ENCODE results near the gene SNX8. TPM values are rescaled to one million over a fixed set of nuclear protein-coding genes. Genes with fewer than 3 reads are reported as not detected.

Gene SNX8
- total and polyA plus RNA-seq, 2 of the 13 experiments (the other 11 are each of a cell fraction or from before 2014, with no cell fraction given): 20.6 to 45.2 TPM

DNA sequence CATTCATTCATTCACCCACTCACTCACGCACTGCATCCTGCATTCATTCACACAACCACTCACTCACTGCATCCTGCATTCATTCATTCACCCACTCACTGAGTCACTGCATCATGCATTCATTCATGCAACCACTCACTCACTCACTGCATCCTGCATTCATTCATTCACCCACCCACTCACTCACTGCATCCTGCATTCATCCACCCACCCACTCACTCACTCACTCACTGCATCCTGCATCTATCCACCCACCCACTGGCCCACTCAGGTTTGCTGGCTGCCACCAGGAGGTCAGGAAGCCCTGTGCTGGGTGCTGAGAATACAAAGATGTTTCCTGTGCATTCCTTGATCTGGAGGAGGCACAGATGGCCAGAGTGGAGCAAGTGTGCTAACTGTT is 2.3 kb upstream of the SNX8 start (continued):
- TF ChIP-seq HDAC6 (IDR thresholded peaks at IDR 0.05; ENCODE audit: low read depth, low read length): no peak
- TF ChIP-seq SNRNP70 (IDR thresholded peaks at IDR 0.05; ENCODE audit: low read depth, low read length): no peak
- no peak for TF ChIP-seq DPF2 (CRISPR knock-in tag; IDR thresholded peaks at IDR 0.05; ENCODE audit: borderline replicate concordance, low read depth)
- TF ChIP-seq MIER3 (CRISPR knock-in tag; IDR thresholded peaks at IDR 0.05; ENCODE audit: borderline replicate concordance): no peak

DNA sequence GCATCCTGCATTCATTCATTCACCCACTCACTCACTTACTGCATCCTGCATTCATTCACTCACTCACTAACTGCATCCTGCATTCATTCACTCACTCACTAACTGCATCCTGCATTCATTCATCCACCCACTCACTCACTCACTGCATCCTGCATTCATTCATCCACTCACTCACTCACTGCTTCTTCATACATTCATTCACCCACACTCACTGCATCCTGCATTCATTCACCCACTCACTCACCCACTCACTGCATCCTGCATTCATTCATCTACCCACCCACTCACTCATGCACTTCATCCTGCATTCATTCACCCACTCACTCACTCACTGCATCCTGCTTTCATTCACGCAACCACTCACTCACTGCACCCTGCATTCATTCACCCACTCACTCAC is 1.5 kb upstream of the SNX8 start:
- no TSS peak for BruUV-seq (replicated peaks)
- no peak overlapping the region for H3K9ac ChIP-seq (ENCODE audit: insufficient read depth, low read depth, low read length)
- no peak for ATAC-seq
- no peaks in the 10 kb centered on the region for H3K36me3 ChIP-seq (replicated peaks in 1 of 2; ENCODE audit: control insufficient read depth in 1 of 2, insufficient read depth in 2 of 2, low read length in 2 of 2)
- CTCF ChIA-PET (ENCODE audit: low intra/inter-chr PET ratio, low total read pairs): no interaction called here
- peaks cover 20% of the 10 kb centered on the region for H3K79me2 ChIP-seq (ENCODE audit: insufficient read depth, low read length)
- no peaks in the 10 kb centered on the region for H3K9me3 ChIP-seq (ENCODE audit: low read length)
- H3K4me1 ChIP-seq (ENCODE audit: insufficient read depth, low read length): peaks cover 32% of the 10 kb centered on the region
- DNase-seq (ENCODE audit: low spot score): no peak
- no peak overlapping the region for H3K4me3 ChIP-seq (replicated peaks in 1 of 3; ENCODE audit: insufficient read depth in 1 of 3, low read depth in 2 of 3, low read length in 3 of 3)
- in situ Hi-C loops (cut with HindIII; ENCODE audit: extremely low pct_ligation_motif_present, low pct_unique_long_range_greater_than_20kb) (no loop called here), intact Hi-C loops (cut with micrococcal nuclease; ENCODE audit: unreplicated experiment) (loop anchor here (10.0 kb wide), 1 partner anchor 71 kb away; the partner anchor contains the start of genes MRM2 and NUDT1)
- no peak overlapping the region for H2AFZ ChIP-seq (ENCODE audit: low read length)
- no peak for FAIRE-seq
- no peak overlapping the region for H3K4me2 ChIP-seq (ENCODE audit: low read depth, low read length)
- H4K20me1 ChIP-seq (ENCODE audit: insufficient read depth, low read length): no peaks in the 10 kb centered on the region
- WGBS (ENCODE audit: low lambda C conversion rate): 93% methylated on average over 1 of the region's 1 CpG
- H3K27me3 ChIP-seq (ENCODE audit: control insufficient read depth in 1 of 2, insufficient read depth in 2 of 2, low read length in 2 of 2): no peaks in the 10 kb centered on the region; a peak in 1 of 5 replicates
- no peak overlapping the region for H3K27ac ChIP-seq (ENCODE audit: extremely low read length, insufficient read depth, low read length)
- POLR2A ChIA-PET: no interaction called here
- TF ChIP-seq, protein P1, sequence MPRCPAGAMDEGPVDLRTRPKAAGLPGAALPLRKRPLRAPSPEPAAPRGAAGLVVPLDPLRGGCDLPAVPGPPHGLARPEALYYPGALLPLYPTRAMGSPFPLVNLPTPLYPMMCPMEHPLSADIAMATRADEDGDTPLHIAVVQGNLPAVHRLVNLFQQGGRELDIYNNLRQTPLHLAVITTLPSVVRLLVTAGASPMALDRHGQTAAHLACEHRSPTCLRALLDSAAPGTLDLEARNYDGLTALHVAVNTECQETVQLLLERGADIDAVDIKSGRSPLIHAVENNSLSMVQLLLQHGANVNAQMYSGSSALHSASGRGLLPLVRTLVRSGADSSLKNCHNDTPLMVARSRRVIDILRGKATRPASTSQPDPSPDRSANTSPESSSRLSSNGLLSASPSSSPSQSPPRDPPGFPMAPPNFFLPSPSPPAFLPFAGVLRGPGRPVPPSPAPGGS (CRISPR knock-in tag; IDR thresholded peaks at IDR 0.05): no peak
- TF ChIP-seq MEIS1 (CRISPR knock-in tag; IDR thresholded peaks at IDR 0.05; ENCODE audit: borderline replicate concordance) (no peak), KMT2B (CRISPR knock-in tag; IDR thresholded peaks at IDR 0.05) (no peak), ZNF143 (CRISPR knock-in tag; IDR thresholded peaks at IDR 0.05) (no peak), ARNTL (CRISPR knock-in tag; IDR thresholded peaks at IDR 0.05) (no peak), ZNF160 (CRISPR knock-in tag; IDR thresholded peaks at IDR 0.05) (no peak), ZNF891 (CRISPR knock-in tag; IDR thresholded peaks at IDR 0.05) (no peak), SOX5 (CRISPR knock-in tag; IDR thresholded peaks at IDR 0.05; ENCODE audit: borderline replicate concordance) (no peak), POGZ (CRISPR knock-in tag; IDR thresholded peaks at IDR 0.05) (no peak), ZNF792 (CRISPR knock-in tag; IDR thresholded peaks at IDR 0.05) (no peak)
- TF ChIP-seq, protein P2, sequence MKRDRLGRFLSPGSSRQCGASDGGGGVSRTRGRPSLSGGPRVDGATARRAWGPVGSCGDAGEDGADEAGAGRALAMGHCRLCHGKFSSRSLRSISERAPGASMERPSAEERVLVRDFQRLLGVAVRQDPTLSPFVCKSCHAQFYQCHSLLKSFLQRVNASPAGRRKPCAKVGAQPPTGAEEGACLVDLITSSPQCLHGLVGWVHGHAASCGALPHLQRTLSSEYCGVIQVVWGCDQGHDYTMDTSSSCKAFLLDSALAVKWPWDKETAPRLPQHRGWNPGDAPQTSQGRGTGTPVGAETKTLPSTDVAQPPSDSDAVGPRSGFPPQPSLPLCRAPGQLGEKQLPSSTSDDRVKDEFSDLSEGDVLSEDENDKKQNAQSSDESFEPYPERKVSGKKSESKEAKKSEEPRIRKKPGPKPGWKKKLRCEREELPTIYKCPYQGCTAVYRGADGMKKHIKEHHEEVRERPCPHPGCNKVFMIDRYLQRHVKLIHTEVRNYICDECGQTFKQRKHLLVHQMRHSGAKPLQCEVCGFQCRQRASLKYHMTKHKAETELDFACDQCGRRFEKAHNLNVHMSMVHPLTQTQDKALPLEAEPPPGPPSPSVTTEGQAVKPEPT (CRISPR knock-in tag; IDR thresholded peaks at IDR 0.05; ENCODE audit: low read depth): no peak
- TF ChIP-seq, protein P3, sequence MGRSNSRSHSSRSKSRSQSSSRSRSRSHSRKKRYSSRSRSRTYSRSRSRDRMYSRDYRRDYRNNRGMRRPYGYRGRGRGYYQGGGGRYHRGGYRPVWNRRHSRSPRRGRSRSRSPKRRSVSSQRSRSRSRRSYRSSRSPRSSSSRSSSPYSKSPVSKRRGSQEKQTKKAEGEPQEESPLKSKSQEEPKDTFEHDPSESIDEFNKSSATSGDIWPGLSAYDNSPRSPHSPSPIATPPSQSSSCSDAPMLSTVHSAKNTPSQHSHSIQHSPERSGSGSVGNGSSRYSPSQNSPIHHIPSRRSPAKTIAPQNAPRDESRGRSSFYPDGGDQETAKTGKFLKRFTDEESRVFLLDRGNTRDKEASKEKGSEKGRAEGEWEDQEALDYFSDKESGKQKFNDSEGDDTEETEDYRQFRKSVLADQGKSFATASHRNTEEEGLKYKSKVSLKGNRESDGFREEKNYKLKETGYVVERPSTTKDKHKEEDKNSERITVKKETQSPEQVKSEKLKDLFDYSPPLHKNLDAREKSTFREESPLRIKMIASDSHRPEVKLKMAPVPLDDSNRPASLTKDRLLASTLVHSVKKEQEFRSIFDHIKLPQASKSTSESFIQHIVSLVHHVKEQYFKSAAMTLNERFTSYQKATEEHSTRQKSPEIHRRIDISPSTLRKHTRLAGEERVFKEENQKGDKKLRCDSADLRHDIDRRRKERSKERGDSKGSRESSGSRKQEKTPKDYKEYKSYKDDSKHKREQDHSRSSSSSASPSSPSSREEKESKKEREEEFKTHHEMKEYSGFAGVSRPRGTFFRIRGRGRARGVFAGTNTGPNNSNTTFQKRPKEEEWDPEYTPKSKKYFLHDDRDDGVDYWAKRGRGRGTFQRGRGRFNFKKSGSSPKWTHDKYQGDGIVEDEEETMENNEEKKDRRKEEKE (IDR thresholded peaks at IDR 0.05): no peak
- TF ChIP-seq, protein P4, sequence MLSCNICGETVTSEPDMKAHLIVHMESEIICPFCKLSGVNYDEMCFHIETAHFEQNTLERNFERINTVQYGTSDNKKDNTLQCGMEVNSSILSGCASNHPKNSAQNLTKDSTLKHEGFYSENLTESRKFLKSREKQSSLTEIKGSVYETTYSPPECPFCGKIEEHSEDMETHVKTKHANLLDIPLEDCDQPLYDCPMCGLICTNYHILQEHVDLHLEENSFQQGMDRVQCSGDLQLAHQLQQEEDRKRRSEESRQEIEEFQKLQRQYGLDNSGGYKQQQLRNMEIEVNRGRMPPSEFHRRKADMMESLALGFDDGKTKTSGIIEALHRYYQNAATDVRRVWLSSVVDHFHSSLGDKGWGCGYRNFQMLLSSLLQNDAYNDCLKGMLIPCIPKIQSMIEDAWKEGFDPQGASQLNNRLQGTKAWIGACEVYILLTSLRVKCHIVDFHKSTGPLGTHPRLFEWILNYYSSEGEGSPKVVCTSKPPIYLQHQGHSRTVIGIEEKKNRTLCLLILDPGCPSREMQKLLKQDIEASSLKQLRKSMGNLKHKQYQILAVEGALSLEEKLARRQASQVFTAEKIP (CRISPR knock-in tag; IDR thresholded peaks at IDR 0.05; ENCODE audit: borderline replicate concordance): no peak

All from HepG2 (cell line).